CD4-positive, alpha-beta T cell treated with Interleukin-12 subunit alpha and Interleukin-12 subunit beta, for 1 hour (primary cell): Measurements from ENCODE around the gene SH3BP2.
"Not testable (repeated sequence)": the region's sequence is repeated elsewhere in the genome, so short reads cannot be mapped to it uniquely, and the experiment has no call there.

Source experiments
- DNase-seq: peaks from one replicate; pipeline ENCODE4 v3.0.0-alpha.2; 2020

The SH3BP2 gene

DNA sequence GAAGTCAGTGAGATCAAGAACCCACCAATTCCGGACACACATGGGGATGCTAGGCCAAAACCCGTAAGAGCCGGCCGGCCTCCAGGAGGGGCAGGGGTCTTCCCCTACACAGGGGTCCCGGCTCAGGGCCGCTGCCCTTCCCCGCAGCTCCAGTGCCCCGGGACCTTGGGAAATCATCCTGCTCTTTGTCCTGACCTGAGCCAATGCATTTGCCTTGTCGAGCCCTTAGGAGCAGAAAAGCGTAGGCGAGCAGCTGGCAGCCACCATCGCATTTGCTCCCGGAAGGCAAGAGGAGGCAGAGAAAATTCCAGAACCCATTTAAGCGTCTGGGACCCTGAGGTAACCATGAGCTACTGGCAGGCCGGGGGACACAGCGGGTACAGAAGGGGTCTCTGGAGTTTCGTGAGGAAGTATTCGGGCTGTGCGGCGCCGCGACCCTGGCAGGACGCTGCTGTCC, 29.3 kb upstream of the SH3BP2 start:
- no peak for DNase-seq

DNA sequence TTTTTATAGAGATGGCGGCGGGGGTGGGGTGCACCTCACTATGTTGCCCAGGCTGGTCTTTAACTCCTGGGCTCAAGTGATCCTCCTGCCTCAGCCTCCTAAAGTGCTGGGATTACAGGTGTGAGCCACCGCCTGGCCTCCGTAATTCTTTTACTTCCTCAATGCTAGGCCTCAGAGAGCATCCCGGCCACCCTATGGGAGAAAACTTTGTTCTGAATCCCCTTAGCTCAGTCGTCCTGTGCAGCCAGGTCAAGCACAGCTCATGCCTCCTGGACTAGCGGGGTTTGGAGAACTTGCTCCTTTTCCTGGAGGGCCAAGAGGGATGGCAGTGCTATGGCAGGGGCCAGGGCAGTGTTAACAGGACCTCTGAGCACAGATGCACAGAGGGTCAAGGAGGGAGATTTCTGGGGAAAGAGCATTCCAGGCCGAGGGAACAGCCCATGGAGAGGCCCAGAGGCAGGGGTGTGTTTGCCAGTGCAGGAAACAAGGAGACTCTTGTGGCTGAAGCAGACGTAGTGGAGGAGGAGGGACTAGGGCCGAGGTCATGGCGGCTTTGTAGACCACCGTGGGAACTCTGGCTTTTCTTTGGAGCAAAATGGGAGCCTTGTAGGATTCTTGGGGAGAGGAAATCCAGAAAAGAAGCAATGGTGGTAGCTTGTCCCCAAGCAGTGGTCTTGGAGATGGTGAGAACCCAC, 26.9 kb upstream of the SH3BP2 start:
- no peak for DNase-seq

DNA sequence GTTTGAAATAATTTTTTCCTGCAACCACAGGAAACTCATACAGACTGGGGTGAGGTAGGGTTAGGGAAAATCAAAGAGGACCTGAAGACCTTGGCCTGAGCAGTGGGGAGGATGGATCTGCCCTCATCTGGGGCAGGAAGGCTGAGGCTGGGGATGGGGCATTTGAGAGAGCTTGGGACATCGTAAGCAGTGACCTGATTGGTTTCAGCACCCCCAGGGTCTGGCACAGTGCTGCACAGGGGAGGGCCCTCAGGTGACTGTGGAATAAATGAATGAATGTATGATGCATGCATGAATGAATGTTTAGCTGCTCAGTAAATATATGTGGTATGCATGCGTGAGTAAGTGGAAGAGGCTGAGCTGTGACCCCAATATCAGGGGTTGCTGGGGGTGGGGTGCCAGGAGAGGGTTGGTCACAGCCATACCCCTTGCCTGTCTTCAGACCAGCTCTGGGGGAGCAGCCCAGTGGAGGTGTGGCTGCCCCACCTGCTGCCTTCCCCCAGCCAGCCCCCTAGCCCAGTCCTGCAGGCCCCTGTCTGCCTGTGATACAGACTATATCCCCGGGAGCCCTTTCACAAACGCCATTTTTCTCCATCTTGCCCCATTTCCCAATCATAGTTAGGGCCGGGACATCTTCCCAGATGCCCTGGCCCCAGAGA, 25.7 kb upstream of the SH3BP2 start:
- DNase-seq: no peak

DNA sequence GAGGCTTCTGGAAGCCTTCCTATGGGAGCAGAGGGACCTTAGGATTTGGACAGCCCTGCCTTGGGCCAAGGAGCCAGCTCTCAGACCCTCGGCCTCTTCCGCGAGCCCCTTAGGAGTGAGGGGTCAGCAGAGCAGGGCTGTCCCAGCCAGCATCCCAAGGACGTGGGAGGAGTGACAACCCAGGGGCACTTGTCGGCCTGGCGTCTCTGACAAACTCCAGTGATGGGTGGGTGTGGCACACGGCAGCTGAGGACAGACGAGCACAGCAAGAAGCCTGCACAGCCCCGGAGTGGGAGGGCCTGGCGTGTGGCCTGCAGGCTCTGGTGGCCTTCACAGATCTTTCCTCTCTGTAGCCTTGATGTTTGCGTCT, 25.2 kb upstream of the SH3BP2 start:
- DNase-seq: no peak

DNA sequence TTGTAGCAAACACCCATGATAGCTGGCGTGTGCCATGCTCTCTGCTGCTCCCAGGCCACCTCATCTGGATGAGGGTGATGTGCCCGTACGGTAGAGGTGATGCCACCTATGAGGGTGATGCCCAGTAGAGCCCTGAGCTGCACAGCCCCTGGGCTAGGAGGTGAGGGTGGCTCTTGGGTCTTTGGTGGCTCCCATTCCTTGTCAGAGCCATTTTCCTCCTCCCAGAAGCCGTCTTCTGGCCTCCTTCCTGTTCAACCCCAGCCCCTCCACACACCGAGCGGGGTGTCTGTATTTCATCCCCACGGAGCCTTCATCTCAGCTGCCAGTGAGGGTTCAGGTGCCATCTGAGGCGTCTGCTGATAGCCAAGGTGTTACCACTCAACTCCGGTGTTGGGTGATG, 24.8 kb upstream of the SH3BP2 start:
- DNase-seq: no peak

DNA sequence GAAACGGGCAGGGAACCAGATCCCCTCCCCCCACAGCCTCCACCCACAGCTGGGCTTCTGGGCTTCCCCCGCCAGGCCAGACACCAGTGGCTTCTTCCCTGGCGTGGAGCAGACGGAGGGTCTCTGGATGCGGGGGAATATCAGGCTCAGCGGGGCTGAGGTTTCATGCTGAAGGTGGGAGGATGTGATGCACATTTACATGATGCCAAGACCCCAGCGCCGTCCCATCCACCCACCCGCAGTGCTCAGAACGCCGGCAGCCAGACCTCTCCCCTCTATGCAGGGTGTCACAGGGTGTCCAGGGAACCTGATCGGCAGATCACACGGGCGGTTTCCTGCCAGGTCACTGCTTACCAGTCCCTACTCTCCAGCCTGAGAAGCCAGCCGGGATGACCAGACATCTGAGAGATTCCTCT, 24.0 kb upstream of the SH3BP2 start:
- DNase-seq: no peak

DNA sequence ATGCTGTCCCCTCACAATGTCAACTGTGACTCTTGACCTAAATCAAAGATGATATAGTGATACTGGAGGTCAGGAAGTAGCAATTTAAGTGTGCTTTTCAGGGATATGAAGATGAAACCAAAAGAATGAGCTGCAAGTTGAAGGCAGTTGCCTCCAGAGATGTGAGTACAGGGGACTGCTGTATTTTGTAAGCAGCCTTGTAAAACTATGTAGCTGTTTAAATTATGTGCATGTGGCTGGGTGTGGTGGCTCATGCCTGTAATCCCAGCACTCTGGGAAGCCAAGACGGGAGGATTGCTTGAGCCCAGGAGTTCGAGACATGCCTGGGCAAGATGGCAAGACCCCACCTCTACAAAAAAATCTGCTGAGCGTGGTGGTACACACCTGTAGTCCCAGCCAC, 21.6 kb upstream of the SH3BP2 start:
- no peak for DNase-seq

DNA sequence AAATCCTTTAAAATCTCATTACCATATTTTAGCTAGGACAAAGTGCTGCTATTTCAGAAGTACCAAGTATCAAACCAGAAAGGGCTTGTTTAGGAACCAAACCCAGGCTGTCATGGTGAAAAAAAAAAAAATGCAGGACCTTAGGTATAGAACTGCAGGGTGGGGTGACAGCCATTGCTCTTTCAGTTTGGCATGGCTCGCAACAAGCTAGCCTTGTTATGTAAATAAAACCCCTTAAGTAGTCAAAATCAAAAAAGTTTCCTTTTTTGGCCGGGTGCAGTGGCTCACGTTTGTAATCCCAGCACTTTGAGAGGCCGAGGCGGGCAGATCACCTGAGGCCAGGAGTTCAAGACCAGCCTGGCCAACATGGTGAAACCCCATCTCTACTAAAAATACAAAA, 12.2 kb upstream of the SH3BP2 start:
- not testable (repeated sequence) for DNase-seq

DNA sequence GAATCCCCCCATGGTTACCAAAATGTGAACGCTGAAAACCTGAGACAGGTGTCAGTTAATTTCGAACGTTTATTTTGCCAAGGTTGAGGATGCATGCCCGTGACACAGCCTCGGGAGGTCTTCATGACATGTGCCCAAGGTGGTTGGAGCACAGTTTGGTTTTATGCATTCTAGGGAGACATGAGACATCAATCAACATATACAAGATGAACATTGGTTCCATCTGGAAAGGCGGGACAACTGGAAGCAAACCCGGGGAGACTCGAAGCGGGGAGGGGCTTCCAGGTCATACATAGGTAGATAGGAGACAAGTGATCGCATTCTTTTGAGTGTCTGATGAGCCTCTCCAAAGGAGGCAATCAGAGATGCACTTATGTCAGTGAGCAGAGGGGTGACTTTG, 11.0 kb upstream of the SH3BP2 start:
- no peak for DNase-seq

DNA sequence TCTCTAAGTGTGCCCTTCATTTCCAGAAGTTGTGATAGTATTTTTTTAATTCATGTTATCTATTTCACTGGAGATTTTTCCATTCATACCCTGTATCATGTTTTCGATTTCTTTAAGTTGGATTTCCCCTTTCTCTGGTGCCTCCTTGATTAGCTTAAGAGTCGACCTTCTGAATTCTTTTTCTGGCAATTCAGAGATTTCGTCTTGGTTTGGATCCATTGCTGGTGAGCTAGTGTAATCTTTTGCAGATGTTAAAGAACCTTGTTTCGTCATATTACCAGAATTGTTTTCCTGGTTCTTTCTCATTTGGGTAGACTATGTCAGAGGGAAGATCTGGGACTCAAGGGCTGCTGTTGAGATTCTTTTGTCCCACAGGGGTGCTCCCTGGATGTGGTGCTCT, 9.1 kb upstream of the SH3BP2 start:
- no peak for DNase-seq

DNA sequence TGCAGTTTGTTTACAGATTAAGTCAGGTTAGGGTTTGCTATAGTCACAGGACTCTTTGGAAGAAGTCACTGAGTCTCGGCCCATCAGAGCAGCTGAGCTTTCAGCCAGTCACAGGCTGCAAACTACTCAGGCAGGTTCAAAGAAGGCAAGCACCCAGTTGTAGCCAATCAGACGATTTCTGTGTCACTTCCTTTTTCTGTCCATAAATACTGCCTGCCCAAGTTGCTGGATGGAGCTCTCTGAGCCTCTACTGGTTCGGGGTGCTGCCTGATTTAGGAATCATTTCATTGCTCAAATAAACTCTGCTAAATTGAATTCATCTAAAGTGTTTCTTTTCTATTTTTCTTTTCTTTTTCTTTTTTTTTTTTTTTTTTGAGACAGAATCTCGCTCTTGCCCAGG, 7.3 kb upstream of the SH3BP2 start:
- DNase-seq: peak; percentile 62

DNA sequence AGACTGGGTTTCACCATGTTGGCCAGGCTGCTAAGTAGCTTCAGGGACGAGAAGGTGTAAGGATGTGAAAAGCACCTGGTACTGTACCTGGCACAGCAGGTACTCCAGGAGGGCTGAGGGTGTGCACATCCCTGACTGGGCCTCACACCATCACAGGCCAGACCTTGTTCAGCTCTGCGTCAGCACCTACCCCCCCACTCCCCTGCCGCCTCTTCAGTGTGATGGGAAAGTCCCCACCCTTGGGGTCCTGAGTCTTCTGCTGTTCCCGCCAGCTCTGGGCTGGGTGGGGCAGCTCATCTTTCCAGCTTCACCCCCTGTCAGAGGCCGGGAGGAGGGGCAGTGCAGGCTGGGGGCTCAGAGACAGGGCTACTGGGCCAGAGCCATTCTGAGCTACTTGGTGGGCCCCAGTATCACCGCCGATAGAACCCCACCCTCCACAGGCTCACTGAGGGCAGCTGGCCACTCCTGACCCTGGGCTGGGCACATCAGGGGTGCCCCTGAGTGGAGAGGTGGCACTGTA, 6.7 kb upstream of the SH3BP2 start:
- peak; percentile 81 for DNase-seq

DNA sequence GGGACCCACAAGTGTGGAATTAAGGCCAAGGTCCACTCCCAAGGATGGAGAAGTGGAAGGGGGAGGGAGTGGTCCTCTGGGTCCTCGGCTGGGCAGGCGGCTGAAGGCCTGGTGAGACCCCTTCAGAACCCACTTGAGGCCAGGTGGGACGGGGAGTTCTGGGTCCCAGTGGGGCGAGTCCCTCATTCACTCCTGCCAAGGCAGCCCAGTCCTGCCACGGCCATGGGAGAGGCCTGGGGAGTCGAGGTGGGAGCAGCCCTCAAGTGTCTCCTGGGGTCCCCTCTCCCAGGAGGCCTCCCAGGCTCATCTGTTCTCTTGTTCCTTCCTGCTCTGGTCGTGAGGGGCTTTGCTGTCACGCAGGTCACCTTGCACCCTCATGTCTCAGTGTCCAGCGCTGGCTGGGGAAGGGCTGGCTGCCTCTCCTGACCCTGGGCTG, 6.1 kb upstream of the SH3BP2 start:
- no peak for DNase-seq

DNA sequence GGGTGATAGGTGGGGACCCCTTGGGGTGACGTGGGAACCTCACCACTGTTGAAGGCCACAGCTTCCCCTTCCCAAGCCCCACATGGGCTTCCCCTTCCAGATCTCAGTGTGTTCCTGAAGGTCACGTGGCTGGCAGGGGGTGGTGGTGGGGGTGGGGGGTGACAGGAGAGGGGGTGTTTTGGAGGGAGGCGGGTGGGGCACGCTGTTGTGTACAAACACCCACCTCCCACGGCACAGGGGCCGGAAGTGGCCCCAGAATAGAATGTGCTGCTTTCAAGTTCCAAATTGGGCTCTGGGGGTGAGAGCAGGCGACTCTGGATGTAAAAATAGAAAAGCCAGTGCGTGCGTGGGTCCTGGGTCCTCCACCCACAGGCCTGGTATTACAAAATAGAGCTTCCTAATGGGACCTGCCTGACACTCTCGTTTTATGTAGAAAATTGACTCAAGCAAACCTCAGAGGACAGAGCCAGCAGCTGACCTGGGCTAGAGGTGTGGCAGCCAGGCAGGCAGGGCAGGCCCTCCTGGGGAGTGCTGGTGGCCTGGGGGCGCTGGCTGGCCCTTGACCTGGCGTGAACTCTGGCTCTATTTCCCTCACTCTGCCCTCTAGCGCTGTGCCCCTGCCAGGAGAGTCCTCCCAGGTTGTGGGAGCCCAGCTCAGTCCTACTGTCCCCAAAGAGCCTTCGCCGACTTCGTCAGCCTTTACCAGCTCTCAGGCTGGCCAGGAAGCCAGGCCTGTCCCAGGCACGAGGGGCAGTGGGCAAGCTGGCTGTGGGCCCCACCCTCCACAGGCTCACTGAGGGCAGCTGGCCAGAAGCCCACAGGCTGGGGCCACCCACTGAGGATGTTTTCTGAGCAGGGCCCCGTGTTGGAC, 5.4 kb upstream of the SH3BP2 start:
- DNase-seq: peak; percentile 76

DNA sequence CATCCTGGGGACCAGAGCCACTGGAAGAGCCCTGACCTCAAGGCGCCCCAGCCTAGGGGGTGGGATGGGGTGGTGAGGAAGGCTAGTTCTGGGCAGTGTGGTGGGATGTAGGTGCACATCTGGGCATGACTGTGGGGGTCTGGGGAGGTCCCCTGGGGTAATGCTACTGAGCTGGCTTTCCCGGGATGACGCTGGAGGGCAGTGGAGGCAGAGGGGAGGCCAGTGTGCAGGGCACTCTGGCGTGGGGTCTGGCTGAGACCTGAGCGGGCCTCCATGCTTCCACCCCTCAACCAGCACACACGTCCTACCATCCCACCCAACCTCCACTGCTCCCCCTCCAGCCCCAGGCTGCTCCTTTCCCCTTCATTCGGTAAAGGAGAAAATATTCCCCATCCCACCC, 4.8 kb upstream of the SH3BP2 start:
- DNase-seq: no peak

DNA sequence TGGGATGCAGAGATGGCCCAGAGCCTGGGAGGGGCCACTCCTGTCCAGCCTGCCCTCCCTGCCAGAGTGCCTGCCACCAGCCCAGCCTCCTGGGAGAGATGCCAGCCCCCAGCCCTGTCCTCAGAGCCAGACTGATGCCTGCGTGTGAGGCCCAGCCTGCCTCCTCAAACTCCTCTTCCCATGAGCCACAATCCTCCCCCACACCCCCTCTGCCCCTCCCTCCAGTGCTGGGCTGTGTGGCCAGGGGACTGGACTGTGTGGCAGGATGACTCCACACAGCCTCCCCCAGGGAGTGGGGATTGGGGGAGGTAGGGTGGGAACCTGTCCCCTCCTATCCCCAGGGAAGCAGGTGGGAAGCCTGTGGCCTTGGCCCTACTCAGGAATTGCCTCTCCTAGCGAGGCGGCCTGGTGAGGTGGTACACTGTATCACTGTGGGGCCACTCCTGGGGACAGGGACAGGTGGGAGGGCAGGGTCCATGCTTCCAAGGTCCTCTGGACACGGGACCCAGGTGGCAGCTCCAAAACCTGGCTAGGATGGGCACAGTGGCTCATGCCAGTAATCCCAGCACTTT, 4.3 kb upstream of the SH3BP2 start:
- no peak for DNase-seq

DNA sequence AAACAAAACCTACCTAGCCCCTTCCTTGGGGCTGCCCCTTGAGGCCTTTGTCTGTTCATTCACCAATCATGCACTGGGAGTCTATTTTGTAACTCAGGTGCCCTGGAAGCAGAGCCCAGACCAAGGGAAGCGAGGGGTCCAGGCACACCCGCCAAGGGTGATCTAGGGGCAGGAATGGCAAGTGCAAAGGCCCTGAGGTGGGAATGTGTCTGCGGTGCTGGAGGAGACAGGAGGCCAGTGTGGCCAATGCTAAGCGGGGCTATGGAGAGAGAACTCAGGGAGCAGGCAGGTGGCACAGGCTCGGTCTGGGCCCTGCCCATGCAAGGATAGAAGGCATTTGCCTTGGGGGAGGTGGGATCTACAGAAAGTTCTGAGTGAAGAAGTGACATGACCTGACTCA, 3.5 kb upstream of the SH3BP2 start:
- no peak for DNase-seq

DNA sequence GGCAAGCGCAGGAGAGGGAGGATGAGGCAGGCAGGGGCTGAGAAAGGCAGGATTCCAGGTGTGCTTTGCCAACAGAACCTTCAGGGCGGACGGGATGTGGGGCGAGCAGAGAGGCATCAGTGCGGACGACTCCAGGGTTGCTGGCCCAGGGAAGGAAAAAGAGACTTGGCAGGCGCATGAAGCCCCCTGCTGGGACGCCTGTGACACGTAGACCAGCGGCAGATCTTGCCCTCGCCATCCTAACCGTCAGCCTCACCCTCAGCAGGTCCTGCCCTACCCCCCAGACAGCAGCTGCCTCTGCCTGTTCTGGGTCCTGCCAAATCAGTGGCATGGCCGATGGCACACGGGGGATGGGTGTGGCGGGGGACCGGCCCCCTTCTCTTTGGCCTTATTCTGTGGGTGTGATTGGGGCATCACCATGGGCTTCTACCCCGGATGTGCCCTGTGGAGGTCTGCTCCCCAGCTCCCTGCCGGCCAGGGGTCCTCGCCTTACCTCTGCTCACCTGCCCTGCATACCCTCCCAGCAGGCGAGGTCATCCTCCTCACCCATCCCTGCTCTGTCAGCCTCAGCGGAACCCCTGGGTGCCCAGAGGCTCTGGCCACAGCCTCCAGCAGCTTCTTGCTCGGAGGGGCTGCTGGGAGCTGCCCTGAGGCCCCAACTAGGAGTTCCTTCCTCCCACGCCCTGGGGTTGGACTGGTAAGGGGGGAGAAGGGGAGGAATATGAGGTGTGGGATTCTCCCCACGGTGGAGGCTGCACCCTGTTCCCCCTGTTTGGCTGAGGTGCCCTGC, 2.9 kb upstream of the SH3BP2 start:
- no peak for DNase-seq

DNA sequence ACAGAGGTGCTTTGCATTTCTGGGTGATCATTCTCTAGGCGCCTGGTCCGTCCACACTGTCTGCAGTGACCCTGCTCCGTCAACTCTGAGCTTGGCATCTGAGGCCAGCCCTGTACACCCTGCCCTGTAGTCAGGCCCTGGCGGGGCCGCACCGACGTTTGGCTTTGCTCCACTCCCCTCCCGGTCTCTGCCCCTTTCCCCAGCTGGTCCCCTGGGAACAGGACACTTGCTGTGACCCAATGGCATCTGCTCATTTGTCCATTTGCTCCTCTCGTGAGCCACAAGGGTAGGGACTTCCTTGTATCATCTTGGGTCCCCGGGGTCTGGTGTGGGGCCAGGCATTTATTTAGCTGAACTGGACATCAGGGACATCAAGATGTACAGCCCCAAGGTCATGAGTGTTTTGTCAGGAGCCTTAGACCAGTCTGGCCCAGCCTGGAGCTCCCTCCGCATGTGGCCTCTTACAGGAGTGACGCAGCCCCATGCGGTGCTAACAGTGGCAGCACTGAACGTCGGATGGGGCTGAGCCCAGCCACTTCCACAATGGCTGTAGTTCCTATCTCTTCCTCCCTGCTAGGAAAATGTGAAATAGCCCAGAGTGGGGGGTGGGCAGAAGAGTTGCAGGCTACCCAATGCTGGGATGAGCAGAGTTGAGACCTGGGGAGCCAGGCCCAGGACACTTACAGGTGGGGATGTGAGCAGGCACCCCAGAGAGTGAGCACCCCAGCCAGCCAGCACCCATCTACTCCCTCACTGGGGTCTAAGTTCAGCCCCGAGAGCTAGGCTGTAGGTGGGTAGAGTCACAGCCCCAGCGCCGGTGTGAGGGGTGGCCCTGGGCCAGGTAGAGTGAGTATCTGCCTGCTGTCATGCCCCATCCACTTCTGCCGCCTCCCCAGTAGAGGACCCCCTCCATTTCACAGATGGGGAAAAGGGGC, 2.0 kb upstream of the SH3BP2 start:
- DNase-seq: no peak

DNA sequence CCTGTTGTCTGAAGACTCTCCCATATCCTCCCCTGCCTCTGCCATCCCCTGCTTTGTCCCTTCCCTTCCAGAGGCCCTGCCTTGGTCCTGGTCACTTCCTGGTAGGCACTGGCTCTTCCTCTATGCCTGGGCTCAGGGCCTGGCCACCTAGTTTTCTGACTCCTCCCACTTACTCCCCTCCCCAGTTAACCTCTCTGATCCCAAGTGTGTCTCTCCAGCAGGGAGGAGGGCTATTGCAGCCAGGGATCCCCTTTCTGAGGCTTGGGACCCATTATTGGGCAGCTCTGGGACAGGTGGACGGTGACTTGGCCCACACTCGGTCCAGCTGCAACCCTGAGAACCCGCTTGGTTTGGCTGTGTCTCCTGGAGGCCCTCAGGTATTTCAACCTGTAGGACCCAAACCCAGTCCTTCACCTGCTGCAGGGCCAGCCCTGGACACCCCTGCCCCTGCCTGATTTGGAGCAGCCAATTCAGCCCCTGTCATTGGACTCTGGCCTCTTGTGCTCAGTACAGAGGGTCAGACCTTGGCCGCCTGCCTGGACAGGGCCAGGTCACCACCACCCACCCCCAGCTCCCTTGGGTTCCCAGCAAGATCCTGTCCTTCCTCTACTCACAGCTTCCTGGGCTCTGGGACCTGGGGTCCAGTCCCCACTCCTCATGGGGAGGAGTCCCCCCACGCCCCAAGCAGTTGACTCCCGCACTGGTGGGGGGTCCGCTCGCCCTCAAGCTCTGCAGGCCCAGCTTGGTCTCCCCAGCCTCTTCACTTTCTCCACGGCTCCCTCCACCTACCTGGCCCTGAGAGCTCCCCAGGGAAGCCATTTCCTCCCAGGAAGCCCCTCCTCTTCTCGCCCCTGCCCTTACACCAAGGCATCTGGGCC, 1.1 kb upstream of the SH3BP2 start:
- no peak for DNase-seq
